H1 (cell line): ENCODE results near the gene CAMTA1. TPM values are rescaled to one million over a fixed set of nuclear protein-coding genes. Genes with fewer than 3 reads are reported as not detected.

Experiments
- CTCF ChIA-PET: fragments of 300-600 bp; sonication (Branson Sonifier 250); formaldehyde crosslinking; loops from one replicate; lab custom pipeline; 2021; ENCODE audit not compliant: partially characterized antibody; lab: Charles Lee
- POLR2A ChIA-PET: fragments of 300-600 bp; sonication (Branson Sonifier 250); formaldehyde crosslinking; loops from one replicate; lab custom pipeline; 2021; ENCODE audit warnings: inconsistent platforms; ENCODE audit not compliant: partially characterized antibody; lab: Charles Lee
- DNase-seq, 2 experiments: peaks; one replicate each; pipeline versions ENCODE4 v3.0.0 to v3.0.0-alpha.2; 2010 to 2022; ENCODE audit warnings: low spot score in 2 of 2, low read depth in 1 of 2, mixed read lengths in 1 of 2
- FAIRE-seq: peaks from 2 replicates; lab custom pipeline; 2011; peaks lifted over from hg19 to GRCh38; lab: Jason Lieb, UNC
- H2AFZ ChIP-seq: 2 replicates; pipeline ENCODE4 v1.8.1; 2012; ENCODE audit warnings: low read length, inconsistent platforms
- H2AK5ac ChIP-seq: 2 replicates; pipeline ENCODE4 v1.6.1; 2013; ENCODE audit warnings: low read depth, low read length
- H2BK120ac ChIP-seq: replicated peaks from 2 replicates; pipeline ENCODE3; 2013; ENCODE audit warnings: low read depth, low read length, inconsistent platforms
- H2BK12ac ChIP-seq: 2 replicates; pipeline ENCODE4 v1.6.1; 2013; ENCODE audit warnings: low read depth, low read length
- H2BK15ac ChIP-seq: 2 replicates; pipeline ENCODE4 v1.6.1; 2013; ENCODE audit warnings: low read length
- H2BK20ac ChIP-seq: 2 replicates; pipeline ENCODE4 v1.6.1; 2013; ENCODE audit warnings: low read length
- H2BK5ac ChIP-seq: 2 replicates; pipeline ENCODE4 v1.6.1; 2013; ENCODE audit warnings: low read depth, low read length
- H3K14ac ChIP-seq: 2 replicates; pipeline ENCODE4 v1.6.1; 2013; ENCODE audit warnings: inconsistent platforms; ENCODE audit not compliant: insufficient read length
- H3K18ac ChIP-seq: 2 replicates; pipeline ENCODE4 v1.6.1; 2013; ENCODE audit warnings: low read length; ENCODE audit errors: extremely low read depth
- H3K23ac ChIP-seq: 2 replicates; pipeline ENCODE4 v1.6.1; 2013; ENCODE audit warnings: inconsistent platforms; ENCODE audit not compliant: insufficient read length
- H3K23me2 ChIP-seq: 2 replicates; pipeline ENCODE4 v1.6.1; 2013; ENCODE audit warnings: low read depth, low read length
- H3K27ac ChIP-seq: 2 replicates; pipeline ENCODE4 v1.6.1; 2011; ENCODE audit warnings: low read depth, low read length, inconsistent platforms
- H3K27me3 ChIP-seq, 4 experiments: replicated peaks in 1 of 4; 1 replicate in 1 of 4; 2 replicates in 3 of 4; pipeline versions ENCODE4 v1.6.1 to v1.8.1; 2011 to 2013; ENCODE audit warnings: low read length in 3 of 4, mild to moderate bottlenecking in 3 of 4, inconsistent platforms in 2 of 4, mixed read lengths in 2 of 4, moderate library complexity in 1 of 4; ENCODE audit not compliant: control insufficient read depth in 3 of 4, insufficient read depth in 3 of 4; ENCODE audit errors: extremely low read depth in 1 of 4
- H3K36me3 ChIP-seq, 4 experiments: 2 replicates each; pipeline versions ENCODE4 v1.6.1 to v1.8.1; 2011 to 2013; ENCODE audit warnings: mild to moderate bottlenecking in 4 of 4, low read length in 3 of 4, moderate library complexity in 2 of 4, control low read depth in 1 of 4, inconsistent platforms in 1 of 4; ENCODE audit not compliant: insufficient read depth in 4 of 4, control insufficient read depth in 2 of 4
- H3K4ac ChIP-seq: replicated peaks from 2 replicates; pipeline ENCODE3; 2013; ENCODE audit warnings: low read length, low read depth, mixed read lengths, inconsistent platforms; ENCODE audit not compliant: insufficient read length
- H3K4me1 ChIP-seq, 4 experiments: replicated peaks in 1 of 4; 1 replicate in 1 of 4; 2 replicates in 3 of 4; pipeline versions ENCODE4 v1.6.1 to v1.8.1; 2011 to 2013; ENCODE audit warnings: low read length in 3 of 4, inconsistent platforms in 2 of 4, mixed read lengths in 1 of 4; ENCODE audit not compliant: insufficient read depth in 4 of 4, control insufficient read depth in 3 of 4
- H3K4me2 ChIP-seq, 2 experiments: 2 replicates each; pipeline versions ENCODE4 v1.6.1 to v1.8.1; 2011 to 2013; ENCODE audit warnings: low read depth in 2 of 2, low read length in 2 of 2, control low read depth in 1 of 2, inconsistent platforms in 1 of 2, mild to moderate bottlenecking in 1 of 2; ENCODE audit not compliant: insufficient read depth in 1 of 2
- H3K4me3 ChIP-seq, 4 experiments: fragments of 200-600, 300-600 bp in 1 of 4; sonication (generic), shearing (Covaris generic), sonication (Bioruptor Twin) in 1 of 4; 2 replicates each; pipeline versions ENCODE4 v1.5.1 to v1.8.1; 2011 to 2016; ENCODE audit warnings: low read length in 4 of 4, low read depth in 3 of 4, control low read depth in 2 of 4, inconsistent platforms in 2 of 4, mild to moderate bottlenecking in 2 of 4, mixed read lengths in 1 of 4, moderate library complexity in 1 of 4; ENCODE audit not compliant: insufficient read depth in 2 of 4; ENCODE audit errors: extremely low read depth in 1 of 4
- H3K56ac ChIP-seq: replicated peaks from 2 replicates; pipeline ENCODE3; 2013; ENCODE audit warnings: low read depth, mild to moderate bottlenecking, mixed read lengths, low read length, inconsistent platforms; ENCODE audit not compliant: insufficient read length
- H3K79me1 ChIP-seq: 2 replicates; pipeline ENCODE4 v1.6.1; 2013; ENCODE audit warnings: low read depth, low read length, control low read depth
- H3K79me2 ChIP-seq, 2 experiments: 2 replicates each; pipeline versions ENCODE4 v1.6.1 to v1.8.1; 2012 to 2013; ENCODE audit warnings: low read length in 2 of 2, mild to moderate bottlenecking in 2 of 2, inconsistent platforms in 1 of 2; ENCODE audit not compliant: insufficient read depth in 2 of 2, control insufficient read depth in 1 of 2
- H3K9ac ChIP-seq, 4 experiments: replicated peaks in 1 of 4; 1 replicate in 1 of 4; 2 replicates in 3 of 4; pipeline versions ENCODE4 v1.6.1 to v1.8.1; 2011 to 2013; ENCODE audit warnings: low read depth in 3 of 4, low read length in 3 of 4, control low read depth in 2 of 4, mild to moderate bottlenecking in 2 of 4, moderate library complexity in 2 of 4, inconsistent platforms in 1 of 4; ENCODE audit errors: extremely low read depth in 1 of 4
- H3K9me3 ChIP-seq, 2 experiments: 2 replicates each; pipeline versions ENCODE4 v1.6.1 to v1.8.1; 2012 to 2013; ENCODE audit warnings: mild to moderate bottlenecking in 2 of 2, moderate library complexity in 2 of 2, control low read depth in 1 of 2, inconsistent platforms in 1 of 2, low read depth in 1 of 2, low read length in 1 of 2, mixed read lengths in 1 of 2; ENCODE audit not compliant: insufficient read depth in 2 of 2
- H4K20me1 ChIP-seq, 2 experiments: replicated peaks in 1 of 2; 2 replicates each; pipeline versions ENCODE3 to v1.8.1; 2011 to 2013; ENCODE audit warnings: inconsistent platforms in 2 of 2, low read length in 2 of 2, mild to moderate bottlenecking in 1 of 2; ENCODE audit not compliant: insufficient read depth in 2 of 2, control insufficient read depth in 1 of 2
- H4K5ac ChIP-seq: 2 replicates; pipeline ENCODE4 v1.6.1; 2013; ENCODE audit warnings: low read length, low read depth, mixed read lengths, inconsistent platforms; ENCODE audit not compliant: insufficient read length
- H4K8ac ChIP-seq: 2 replicates; pipeline ENCODE4 v1.8.0; 2013; ENCODE audit warnings: mild to moderate bottlenecking, moderate library complexity, low read length, inconsistent platforms; ENCODE audit not compliant: insufficient read depth; ENCODE audit errors: extremely low read depth
- H4K91ac ChIP-seq: replicated peaks from 2 replicates; pipeline ENCODE3; 2013; ENCODE audit warnings: low read length, mixed read lengths, inconsistent platforms; ENCODE audit not compliant: insufficient read length
- BRCA1 ChIP-seq: IDR thresholded peaks from 2 replicates; pipeline ENCODE4 v1.6.1; 2012; ENCODE audit warnings: low read depth, low read length, improper control_type of control experiment
- CEBPB ChIP-seq: IDR thresholded peaks from 2 replicates; pipeline ENCODE4 v1.6.1; 2012; ENCODE audit warnings: low read depth, low read length
- FOSL1 ChIP-seq: IDR thresholded peaks from 2 replicates; pipeline ENCODE4 v1.6.1; 2011; ENCODE audit warnings: mild to moderate bottlenecking, low read depth, low read length, moderate library complexity; ENCODE audit not compliant: insufficient read depth
- GTF2F1 ChIP-seq: IDR thresholded peaks from 2 replicates; pipeline ENCODE4 v1.6.1; 2012; ENCODE audit warnings: low read depth, low read length, improper control_type of control experiment, borderline replicate concordance
- KDM5A ChIP-seq: fragments of 200-600 bp; IDR thresholded peaks from 2 replicates; pipeline ENCODE4 v1.7.1; 2012; ENCODE audit warnings: mild to moderate bottlenecking, low read length, inconsistent platforms, mixed read lengths
- NANOG ChIP-seq: IDR thresholded peaks from 2 replicates; pipeline ENCODE4 v1.6.1; 2011; ENCODE audit warnings: low read length, low read depth, mild to moderate bottlenecking, inconsistent platforms; ENCODE audit not compliant: insufficient read depth, poor library complexity, severe bottlenecking
- POLR2A ChIP-seq, 2 experiments: IDR thresholded peaks; 1 replicate in 1 of 2; 2 replicates in 1 of 2; pipeline ENCODE4 v1.6.1; 2011; ENCODE audit warnings: low read depth in 2 of 2, low read length in 2 of 2, mild to moderate bottlenecking in 2 of 2; ENCODE audit errors: control extremely low read depth in 1 of 2
- RAD21 ChIP-seq, 2 experiments: IDR thresholded peaks in 1 of 2; conservative IDR thresholded peaks in 1 of 2; 2 replicates each; pipeline ENCODE4 v1.6.1; 2011; ENCODE audit warnings: low read depth in 2 of 2, low read length in 2 of 2, improper control_type of control experiment in 1 of 2, inconsistent platforms in 1 of 2, mild to moderate bottlenecking in 1 of 2, moderate library complexity in 1 of 2
- RFX5 ChIP-seq: IDR thresholded peaks from 2 replicates; pipeline ENCODE4 v1.6.1; 2011; ENCODE audit warnings: low read depth, low read length, improper control_type of control experiment, borderline replicate concordance
- RXRA ChIP-seq: IDR thresholded peaks from 2 replicates; pipeline ENCODE4 v1.6.1; 2011; ENCODE audit warnings: low read depth, mild to moderate bottlenecking, low read length, moderate library complexity; ENCODE audit not compliant: insufficient read depth
- SP2 ChIP-seq: IDR thresholded peaks from 2 replicates; pipeline ENCODE4 v1.6.1; 2012; ENCODE audit warnings: mild to moderate bottlenecking, low read length, inconsistent platforms
- TBP ChIP-seq: IDR thresholded peaks from 2 replicates; pipeline ENCODE4 v1.6.1; 2011; ENCODE audit warnings: low read depth, low read length, improper control_type of control experiment
- USF2 ChIP-seq: IDR thresholded peaks from 2 replicates; pipeline ENCODE4 v1.6.1; 2011; ENCODE audit warnings: low read length, improper control_type of control experiment
- WGBS, 2 experiments: shearing (Covaris generic) in 1 of 2; methylation state at CpG; one replicate each; pipeline versions ENCODE4 v1.1.6 to v1.1.7; 2013 to 2015; ENCODE audit warnings: low lambda C conversion rate in 2 of 2, mixed read lengths in 2 of 2, inconsistent platforms in 1 of 2, low coverage in 1 of 2, missing lambda C conversion rate in 1 of 2; ENCODE audit not compliant: insufficient replicate concordance in 2 of 2, insufficient coverage in 1 of 2, insufficient read length in 1 of 2; ENCODE audit errors: extremely low coverage in 1 of 2, missing lambda C conversion rate in 1 of 2; 5-methylcytosine and 5-hydroxymethylcytosine counted together
- polyA plus RNA-seq, 7 experiments: library from polyadenylated mRNA; depleted of rRNA in 3 of 7; stranded (reverse) in 5 of 7; unstranded in 2 of 7; fragments of >200 nt in 5 of 7; fragments of 200-250 nt in 2 of 7; gene quantifications; 1 replicate in 5 of 7; 2 replicates in 1 of 7; 4 replicates in 1 of 7; pipeline versions ENCODE4 v1.2.1 to v1.2.3, GENCODE V29; 2011 to 2013; ENCODE audit warnings: missing spikeins in 2 of 7, mixed read lengths in 2 of 7
- total RNA-seq: library from RNA; stranded (reverse); fragmentation: NEBNext Ultra II Directional; extraction: Animal tissue kit (Norgen Biotek cat#: 25700); gene quantifications from 2 replicates; pipeline ENCODE4 v1.2.1, GENCODE V29; 2021

Gene CAMTA1
- total and polyA plus RNA-seq, 2 of the 8 experiments (the other 6 are each of a cell fraction or from before 2014, with no cell fraction given), result 65.0 to 119 TPM

GRCh38 chr1:7262611-7263010, 477.4 kb downstream of the CAMTA1 start:
- peaks cover 0 to 2% of the 10 kb centered on the region in 2 experiments for H4K20me1 ChIP-seq
- no peaks in the 10 kb centered on the region for H3K23me2 ChIP-seq
- DNase-seq, result no peak
- FAIRE-seq, result no peak
- H3K4ac ChIP-seq, result no peak overlapping the region
- H3K9me3 ChIP-seq, result no peaks in the 10 kb centered on the region
- no peak overlapping the region for H3K14ac ChIP-seq
- peak overlapping the region; percentile 84; the same call in 1 of the 2 replicates for H2BK12ac ChIP-seq
- CTCF ChIA-PET, result interaction anchor here (0.6 to 1.7 kb wide), 6 partner anchors 24 to 285 kb away, joined by 4 to 5 read pairs (median 4); no protein-coding TSS in a partner anchor
- H3K79me2 ChIP-seq, result no peaks in the 10 kb centered on the region
- H2AFZ ChIP-seq, result no peak overlapping the region
- H3K27ac ChIP-seq, result no peak overlapping the region
- no peak overlapping the region for H4K91ac ChIP-seq
- no peak overlapping the region for H3K4me2 ChIP-seq
- no peak overlapping the region for H3K56ac ChIP-seq
- H2BK5ac ChIP-seq, result peak overlapping the region; percentile 60; the same call in 1 of the 2 replicates
- H2BK15ac ChIP-seq, result peak overlapping the region; percentile 21; the same call in 1 of the 2 replicates
- no peak overlapping the region for H3K23ac ChIP-seq
- no peak overlapping the region for H4K5ac ChIP-seq
- WGBS, 2 experiments, result 84% methylated on average over 6 of the region's 6 CpGs; no CpG with 5 or more reads in 1 of the 2 experiments
- H2BK20ac ChIP-seq, result no peak overlapping the region
- H3K4me1 ChIP-seq, result peaks cover 0 to 3% (median under 1%) of the 10 kb centered on the region in 4 experiments; a peak in 1 of 7 replicates
- H3K36me3 ChIP-seq, result no peaks in the 10 kb centered on the region
- POLR2A ChIA-PET, result no interaction called here
- no peaks in the 10 kb centered on the region for H3K27me3 ChIP-seq
- no peak overlapping the region for H3K9ac ChIP-seq
- H4K8ac ChIP-seq, result no peak overlapping the region
- no peaks in the 10 kb centered on the region for H3K79me1 ChIP-seq
- no peak overlapping the region for H3K18ac ChIP-seq
- H2AK5ac ChIP-seq, result peak overlapping the region; percentile 33; the same call in 1 of the 2 replicates
- H3K4me3 ChIP-seq, result no peak overlapping the region
- H2BK120ac ChIP-seq, result no peak overlapping the region
- TF ChIP-seq BRCA1 (no peak), SP2 (no peak), TBP (no peak), RXRA (no peak), RFX5 (no peak), GTF2F1 (no peak), USF2 (no peak), NANOG (no peak), FOSL1 (no peak), RAD21 (IDR thresholded peaks at IDR 0.05 in 1 of 2, conservative IDR thresholded peaks at IDR 0.05 in 1 of 2; ENCODE audit: low read depth in 2 of 2, low read length in 2 of 2) (no peak), POLR2A (IDR thresholded peaks at IDR 0.05; ENCODE audit: control extremely low read depth in 1 of 2, low read depth in 2 of 2, low read length in 2 of 2) (no peak), CEBPB (no peak), KDM5A (no peak)
